ENCODE results near the gene SSPN.

DNA sequence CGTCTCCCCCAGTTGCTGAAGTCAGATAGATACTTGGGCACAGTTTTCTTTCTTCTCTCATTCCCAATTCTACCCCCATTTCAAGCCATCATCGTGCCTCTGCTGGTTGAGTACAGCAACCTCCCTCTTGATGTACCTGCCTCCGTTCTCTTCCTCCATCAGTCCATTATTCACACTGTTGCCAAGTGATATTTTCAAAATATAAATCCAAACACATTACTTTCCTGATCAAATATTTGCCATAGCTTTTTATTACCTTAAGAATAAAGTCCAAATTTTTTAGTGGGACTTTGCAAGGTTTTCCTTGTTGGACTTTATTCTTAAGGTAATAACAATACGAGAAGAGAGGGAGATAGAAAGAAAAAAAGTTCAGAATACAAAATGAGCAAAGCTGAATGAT, 18.6 kb upstream of the SSPN start:
- TF ChIP-seq POLR2A (IDR thresholded peaks at IDR 0.05; ENCODE audit: low read depth, low read length) (no peak), POLR2AphosphoS5 (IDR thresholded peaks at IDR 0.05; ENCODE audit: low read depth, low read length) (no peak)

Measured in GM12892 (cell line).